ENCODE results near the gene SCAP.

The SCAP gene

GRCh38 chr3:47385796-47386195 is 89.9 kb downstream of the SCAP start:
- Histone ChIP-seq H3K4me3 (ENCODE audit: low read depth, low read length) (no peak overlapping the region), H3K9me3 (ENCODE audit: control insufficient read depth, insufficient read depth, low read depth, low read length) (no peaks in the 10 kb centered on the region), H3K27ac (ENCODE audit: extremely low read depth, low read depth, low read length) (no peak overlapping the region), H3K4me1 (ENCODE audit: control insufficient read depth, insufficient read depth, low read length) (no peaks in the 10 kb centered on the region), H3K36me3 (ENCODE audit: control insufficient read depth in 2 of 2, insufficient read depth in 1 of 2, low read length in 2 of 2) (peaks cover 0 to 19% of the 10 kb centered on the region in 2 experiments; a peak in 1 of 3 replicates)
- ChIA-PET POLR2A (no interaction called here), CTCF (no interaction called here)
- no peak for TF ChIP-seq ZNF292 (tag by site-specific recombination; IDR thresholded peaks at IDR 0.05; ENCODE audit: borderline replicate concordance, low read depth)
- no peak for TF ChIP-seq ZNF585B (tag by site-specific recombination; IDR thresholded peaks at IDR 0.05)
- TF ChIP-seq ZNF132 (tag by site-specific recombination; IDR thresholded peaks at IDR 0.05; ENCODE audit: borderline replicate concordance), result no peak
- no peak for TF ChIP-seq FEZF1 (tag by site-specific recombination; IDR thresholded peaks at IDR 0.05)
- no peak for TF ChIP-seq ZNF175 (tag by site-specific recombination; IDR thresholded peaks at IDR 0.05)
- TF ChIP-seq AEBP2 (tag by site-specific recombination; IDR thresholded peaks at IDR 0.05; ENCODE audit: borderline replicate concordance), result no peak
- no peak for TF ChIP-seq REPIN1 (tag by site-specific recombination; IDR thresholded peaks at IDR 0.05; ENCODE audit: low read depth)
- no peak for TF ChIP-seq ZNF701 (tag by site-specific recombination; IDR thresholded peaks at IDR 0.05)
- no peak for TF ChIP-seq ZNF248 (tag by site-specific recombination; IDR thresholded peaks at IDR 0.05)
- no peak for TF ChIP-seq ZNF433 (tag by site-specific recombination; IDR thresholded peaks at IDR 0.05; ENCODE audit: low read depth)
- TF ChIP-seq MZF1 (tag by site-specific recombination; IDR thresholded peaks at IDR 0.05; ENCODE audit: borderline replicate concordance), result no peak
- TF ChIP-seq ZNF391 (tag by site-specific recombination; IDR thresholded peaks at IDR 0.05; ENCODE audit: borderline replicate concordance, low read depth), result no peak
- TF ChIP-seq ZSCAN30 (tag by site-specific recombination; IDR thresholded peaks at IDR 0.05), result no peak
- no peak for TF ChIP-seq ZNF394 (tag by site-specific recombination; IDR thresholded peaks at IDR 0.05; ENCODE audit: borderline replicate concordance)
- TF ChIP-seq ZNF660 (tag by site-specific recombination; IDR thresholded peaks at IDR 0.05), result no peak
- no peak for TF ChIP-seq ZNF18 (tag by site-specific recombination; IDR thresholded peaks at IDR 0.05)
- TF ChIP-seq, protein P1, sequence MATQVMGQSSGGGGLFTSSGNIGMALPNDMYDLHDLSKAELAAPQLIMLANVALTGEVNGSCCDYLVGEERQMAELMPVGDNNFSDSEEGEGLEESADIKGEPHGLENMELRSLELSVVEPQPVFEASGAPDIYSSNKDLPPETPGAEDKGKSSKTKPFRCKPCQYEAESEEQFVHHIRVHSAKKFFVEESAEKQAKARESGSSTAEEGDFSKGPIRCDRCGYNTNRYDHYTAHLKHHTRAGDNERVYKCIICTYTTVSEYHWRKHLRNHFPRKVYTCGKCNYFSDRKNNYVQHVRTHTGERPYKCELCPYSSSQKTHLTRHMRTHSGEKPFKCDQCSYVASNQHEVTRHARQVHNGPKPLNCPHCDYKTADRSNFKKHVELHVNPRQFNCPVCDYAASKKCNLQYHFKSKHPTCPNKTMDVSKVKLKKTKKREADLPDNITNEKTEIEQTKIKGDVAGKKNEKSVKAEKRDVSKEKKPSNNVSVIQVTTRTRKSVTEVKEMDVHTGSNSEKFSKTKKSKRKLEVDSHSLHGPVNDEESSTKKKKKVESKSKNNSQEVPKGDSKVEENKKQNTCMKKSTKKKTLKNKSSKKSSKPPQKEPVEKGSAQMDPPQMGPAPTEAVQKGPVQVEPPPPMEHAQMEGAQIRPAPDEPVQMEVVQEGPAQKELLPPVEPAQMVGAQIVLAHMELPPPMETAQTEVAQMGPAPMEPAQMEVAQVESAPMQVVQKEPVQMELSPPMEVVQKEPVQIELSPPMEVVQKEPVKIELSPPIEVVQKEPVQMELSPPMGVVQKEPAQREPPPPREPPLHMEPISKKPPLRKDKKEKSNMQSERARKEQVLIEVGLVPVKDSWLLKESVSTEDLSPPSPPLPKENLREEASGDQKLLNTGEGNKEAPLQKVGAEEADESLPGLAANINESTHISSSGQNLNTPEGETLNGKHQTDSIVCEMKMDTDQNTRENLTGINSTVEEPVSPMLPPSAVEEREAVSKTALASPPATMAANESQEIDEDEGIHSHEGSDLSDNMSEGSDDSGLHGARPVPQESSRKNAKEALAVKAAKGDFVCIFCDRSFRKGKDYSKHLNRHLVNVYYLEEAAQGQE (tag by site-specific recombination; IDR thresholded peaks at IDR 0.05), result no peak
- no peak for TF ChIP-seq OVOL3 (tag by site-specific recombination; IDR thresholded peaks at IDR 0.05)
- TF ChIP-seq, protein P2, sequence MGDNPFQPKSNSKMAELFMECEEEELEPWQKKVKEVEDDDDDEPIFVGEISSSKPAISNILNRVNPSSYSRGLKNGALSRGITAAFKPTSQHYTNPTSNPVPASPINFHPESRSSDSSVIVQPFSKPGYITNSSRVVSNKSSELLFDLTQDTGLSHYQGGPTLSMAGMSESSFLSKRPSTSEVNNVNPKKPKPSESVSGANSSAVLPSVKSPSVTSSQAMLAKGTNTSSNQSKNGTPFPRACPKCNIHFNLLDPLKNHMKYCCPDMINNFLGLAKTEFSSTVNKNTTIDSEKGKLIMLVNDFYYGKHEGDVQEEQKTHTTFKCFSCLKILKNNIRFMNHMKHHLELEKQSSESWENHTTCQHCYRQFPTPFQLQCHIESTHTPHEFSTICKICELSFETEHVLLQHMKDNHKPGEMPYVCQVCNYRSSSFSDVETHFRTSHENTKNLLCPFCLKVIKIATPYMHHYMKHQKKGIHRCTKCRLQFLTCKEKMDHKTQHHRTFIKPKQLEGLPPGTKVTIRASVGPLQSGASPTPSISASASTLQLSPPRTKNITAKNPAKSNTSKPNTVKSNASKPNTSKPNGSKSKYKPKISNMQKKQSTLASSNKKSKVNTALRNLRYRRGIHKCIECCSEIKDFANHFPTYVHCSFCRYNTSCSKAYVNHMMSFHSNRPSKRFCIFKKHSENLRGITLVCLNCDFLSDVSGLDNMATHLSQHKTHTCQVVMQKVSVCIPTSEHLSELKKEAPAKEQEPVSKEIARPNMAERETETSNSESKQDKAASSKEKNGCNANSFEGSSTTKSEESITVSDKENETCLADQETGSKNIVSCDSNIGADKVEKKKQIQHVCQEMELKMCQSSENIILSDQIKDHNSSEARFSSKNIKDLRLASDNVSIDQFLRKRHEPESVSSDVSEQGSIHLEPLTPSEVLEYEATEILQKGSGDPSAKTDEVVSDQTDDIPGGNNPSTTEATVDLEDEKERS (tag by site-specific recombination; IDR thresholded peaks at IDR 0.05), result no peak
- no peak for TF ChIP-seq KLF1 (tag by site-specific recombination; IDR thresholded peaks at IDR 0.05)

Measured in HEK293 (cell line).